Liver (tissue), 9 donors: ENCODE data around the gene NTM. TPM values are rescaled to one million over a fixed set of nuclear protein-coding genes. Genes with fewer than 3 reads are reported as not detected.

Experiments
- DNase-seq: peaks from one replicate; pipeline ENCODE4 v3.0.0-alpha.2; 2017; ENCODE audit warnings: low spot score
- H3K27ac ChIP-seq, 2 donors: one replicate each; pipeline ENCODE4 v1.7.0; 2013; ENCODE audit warnings: inconsistent platforms in 2 of 2, low read length in 2 of 2, control low read depth in 1 of 2, low read depth in 1 of 2, mild to moderate bottlenecking in 1 of 2
- H3K27me3 ChIP-seq, 4 donors: one replicate each; pipeline versions ENCODE4 v1.6.1 to v1.7.0; 2013; ENCODE audit warnings: low read length in 3 of 4, inconsistent platforms in 1 of 4, mild to moderate bottlenecking in 1 of 4, moderate library complexity in 1 of 4; ENCODE audit not compliant: control insufficient read depth in 4 of 4, insufficient read depth in 4 of 4
- H3K36me3 ChIP-seq, 4 donors: one replicate each; pipeline versions ENCODE4 v1.6.1 to v1.7.0; 2013; ENCODE audit warnings: low read length in 3 of 4, mild to moderate bottlenecking in 3 of 4, low read depth in 1 of 4, moderate library complexity in 1 of 4; ENCODE audit not compliant: control insufficient read depth in 4 of 4, insufficient read depth in 3 of 4
- H3K4me1 ChIP-seq, 4 donors: one replicate each; pipeline versions ENCODE4 v1.6.1 to v1.7.0; 2013; ENCODE audit warnings: low read length in 3 of 4, mild to moderate bottlenecking in 3 of 4, moderate library complexity in 1 of 4; ENCODE audit not compliant: control insufficient read depth in 4 of 4, insufficient read depth in 4 of 4
- H3K4me3 ChIP-seq, 3 donors: one replicate each; pipeline versions ENCODE4 v1.6.1 to v1.7.0; 2013; ENCODE audit warnings: low read length in 3 of 3, control low read depth in 1 of 3, low read depth in 1 of 3, mild to moderate bottlenecking in 1 of 3
- H3K9ac ChIP-seq, 2 donors: one replicate each; pipeline ENCODE4 v1.7.0; 2013; ENCODE audit warnings: low read length in 2 of 2, mild to moderate bottlenecking in 2 of 2, moderate library complexity in 2 of 2, control low read depth in 1 of 2, low read depth in 1 of 2
- H3K9me3 ChIP-seq, 4 donors: one replicate each; pipeline versions ENCODE4 v1.6.1 to v1.7.0; 2013; ENCODE audit warnings: low read length in 3 of 4; ENCODE audit not compliant: control insufficient read depth in 4 of 4
- ATF3 ChIP-seq: IDR thresholded peaks from 2 replicates; pipeline ENCODE4 v1.6.1; 2016; ENCODE audit warnings: antibody characterized with exemption
- CTCF ChIP-seq: fragments of 150-350 bp; IDR thresholded peaks from 2 replicates; pipeline ENCODE4 v1.5.1; 2017; ENCODE audit warnings: improper control_type of control experiment, low read depth, low read length; ENCODE audit not compliant: missing input control
- EGR1 ChIP-seq, 2 donors: IDR thresholded peaks; 2 replicates each; pipeline ENCODE4 v1.6.1; 2016 to 2018; ENCODE audit warnings: antibody characterized with exemption in 2 of 2, low read depth in 2 of 2
- FOXA1 ChIP-seq: IDR thresholded peaks from 2 replicates; pipeline ENCODE4 v1.6.1; 2016; ENCODE audit warnings: antibody characterized with exemption
- FOXA2 ChIP-seq: IDR thresholded peaks from 2 replicates; pipeline ENCODE4 v1.6.1; 2016; ENCODE audit warnings: antibody characterized with exemption
- GABPA ChIP-seq, 2 donors: IDR thresholded peaks in 1 of 2; conservative IDR thresholded peaks in 1 of 2; 2 replicates each; pipeline ENCODE4 v1.6.1; 2016; ENCODE audit warnings: antibody characterized with exemption in 2 of 2, mild to moderate bottlenecking in 1 of 2, moderate library complexity in 1 of 2
- HNF4A ChIP-seq, 2 donors: conservative IDR thresholded peaks; 2 replicates each; pipeline ENCODE4 v1.6.1; 2016; ENCODE audit warnings: antibody characterized with exemption in 2 of 2, mild to moderate bottlenecking in 2 of 2
- HNF4G ChIP-seq: IDR thresholded peaks from 2 replicates; pipeline ENCODE4 v1.6.1; 2016; ENCODE audit warnings: antibody characterized with exemption
- MAX ChIP-seq: IDR thresholded peaks from 2 replicates; pipeline ENCODE4 v1.6.1; 2016; ENCODE audit warnings: antibody characterized with exemption
- NR2F2 ChIP-seq: IDR thresholded peaks from 2 replicates; pipeline ENCODE4 v1.6.1; 2016; ENCODE audit warnings: antibody characterized with exemption
- RAD21 ChIP-seq, 2 donors: IDR thresholded peaks; 2 replicates each; pipeline ENCODE4 v1.6.1; 2016; ENCODE audit warnings: antibody characterized with exemption in 2 of 2, mild to moderate bottlenecking in 2 of 2
- REST ChIP-seq: IDR thresholded peaks from 2 replicates; pipeline ENCODE4 v1.6.1; 2016; ENCODE audit warnings: antibody characterized with exemption, mild to moderate bottlenecking
- RXRA ChIP-seq, 2 donors: IDR thresholded peaks; 2 replicates each; pipeline ENCODE4 v1.6.1; 2017 to 2018; ENCODE audit warnings: antibody characterized with exemption in 2 of 2, mild to moderate bottlenecking in 1 of 2
- TAF1 ChIP-seq: conservative IDR thresholded peaks from 2 replicates; pipeline ENCODE4 v1.6.1; 2016; ENCODE audit warnings: antibody characterized with exemption, mild to moderate bottlenecking
- YY1 ChIP-seq: IDR thresholded peaks from 2 replicates; pipeline ENCODE4 v1.6.1; 2016; ENCODE audit warnings: antibody characterized with exemption, mild to moderate bottlenecking
- ZBTB33 ChIP-seq: IDR thresholded peaks from 2 replicates; pipeline ENCODE4 v1.6.1; 2016; ENCODE audit warnings: antibody characterized with exemption
- WGBS: extraction: QIAGEN DNeasy Blood & Tissue Kit; methylation state at CpG from one replicate; pipeline ENCODE4 v1.1.7; 2013; 5-methylcytosine and 5-hydroxymethylcytosine counted together
- polyA plus RNA-seq, 2 donors: library from polyadenylated mRNA; stranded (reverse) in 1 of 2; unstranded in 1 of 2; fragments of 200-250 nt in 1 of 2; fragments of >200 nt in 1 of 2; fragmentation: Nextera tagmentation in 1 of 2; extraction: Ambion mirVana in 1 of 2; gene quantifications; one replicate each; pipeline versions ENCODE4 v1.2.1 to v1.2.3, GENCODE V29; 2013 to 2015
- total RNA-seq, 2 donors: library from RNA; depleted of rRNA; stranded (reverse); fragments of >200 nt; gene quantifications; one replicate each; pipeline ENCODE4 v1.2.3, GENCODE V29; 2014
- donor health status: healthy.
- donor health status: healthy.
- donor health status: healthy.
- donor health status: healthy.
- donor health status: healthy.

NTM gene
- total and polyA plus RNA-seq, 4 donors, result 0.08 to 1.1 (median 0.08) TPM; not detected in 1

GRCh38 chr11:131465746-131466145 lies 95.3 kb downstream of the NTM start (continued):
- TF ChIP-seq ATF3 (no peak), TAF1 (no peak)

- H3K36me3 ChIP-seq, result no peaks in the 10 kb centered on the region
- H3K27me3 ChIP-seq, result peaks cover 3 to 4% (median 3%) of the 10 kb centered on the region in 4 donors
- H3K4me3 ChIP-seq, result no peak overlapping the region
- TF ChIP-seq HNF4G, result no peak
- TF ChIP-seq NR2F2, result no peak
- TF ChIP-seq TAF1, result no peak
- TF ChIP-seq FOXA2, result no peak
- no peak for TF ChIP-seq MAX
- no peak for TF ChIP-seq RXRA (IDR thresholded peaks at IDR 0.05)
- TF ChIP-seq GABPA (IDR thresholded peaks at IDR 0.05 in 1 of 2, conservative IDR thresholded peaks at IDR 0.05 in 1 of 2), result no peak
- TF ChIP-seq EGR1 (IDR thresholded peaks at IDR 0.05; ENCODE audit: low read depth in 2 of 2), result no peak
- TF ChIP-seq RAD21 (IDR thresholded peaks at IDR 0.05), result no peak
- TF ChIP-seq FOXA1, result no peak
- TF ChIP-seq CTCF, result no peak
- TF ChIP-seq HNF4A (conservative IDR thresholded peaks at IDR 0.05), result no peak
- WGBS, result 43% methylated on average over 10 of the region's 10 CpGs
- H3K27ac ChIP-seq, result no peak overlapping the region
- no peak for DNase-seq
- H3K9ac ChIP-seq, result no peak overlapping the region
- H3K9me3 ChIP-seq, result no peaks in the 10 kb centered on the region
- no peaks in the 10 kb centered on the region for H3K4me1 ChIP-seq
Measured at GRCh38 chr11:131467645-131468394, 97.4 kb downstream of the NTM start.

- H3K9me3 ChIP-seq, result no peaks in the 10 kb centered on the region
- no peak overlapping the region for H3K27ac ChIP-seq
- no peak overlapping the region for H3K4me3 ChIP-seq
- H3K9ac ChIP-seq, result no peak overlapping the region
- H3K36me3 ChIP-seq, result no peaks in the 10 kb centered on the region
- TF ChIP-seq MAX, result no peak
- no peak for TF ChIP-seq HNF4G
- TF ChIP-seq HNF4A (conservative IDR thresholded peaks at IDR 0.05), result no peak
- no peak for TF ChIP-seq ATF3
- TF ChIP-seq NR2F2, result no peak
- no peak for TF ChIP-seq EGR1 (IDR thresholded peaks at IDR 0.05; ENCODE audit: low read depth in 2 of 2)
- no peak for TF ChIP-seq TAF1
- no peak for TF ChIP-seq GABPA (IDR thresholded peaks at IDR 0.05 in 1 of 2, conservative IDR thresholded peaks at IDR 0.05 in 1 of 2)
- TF ChIP-seq YY1, result no peak
- no peak for TF ChIP-seq ZBTB33
- TF ChIP-seq RAD21 (IDR thresholded peaks at IDR 0.05), result no peak
- TF ChIP-seq REST, result no peak
- H3K4me1 ChIP-seq, result no peaks in the 10 kb centered on the region
- 17% methylated on average over 2 of the region's 2 CpGs for WGBS
- DNase-seq, result no peak
- H3K27me3 ChIP-seq, result peaks cover 3 to 8% (median 3%) of the 10 kb centered on the region in 4 donors
Measured at GRCh38 chr11:131468565-131468964, 98.2 kb downstream of the NTM start.
